ENCODE data around the gene STH.

Gene STH

GRCh38 chr17:45976391-45976754 lies 22.7 kb upstream of the STH start:
- no peak for TF ChIP-seq CTCF (IDR thresholded peaks at IDR 0.05; ENCODE audit: control insufficient read depth, insufficient read depth, low read depth, low read length, missing control alignments)
- H3K4me3 ChIP-seq (ENCODE audit: control insufficient read depth, low read depth, low read length): no peak overlapping the region
- DNase-seq (ENCODE audit: low read depth): no peak

GRCh38 chr17:45976755-45977505 lies 22.1 kb upstream of the STH start:
- no peak for DNase-seq (ENCODE audit: low read depth)
- no peak overlapping the region for H3K4me3 ChIP-seq (ENCODE audit: control insufficient read depth, low read depth, low read length)
- no peak for TF ChIP-seq CTCF (IDR thresholded peaks at IDR 0.05; ENCODE audit: control insufficient read depth, insufficient read depth, low read depth, low read length, missing control alignments)

DNA sequence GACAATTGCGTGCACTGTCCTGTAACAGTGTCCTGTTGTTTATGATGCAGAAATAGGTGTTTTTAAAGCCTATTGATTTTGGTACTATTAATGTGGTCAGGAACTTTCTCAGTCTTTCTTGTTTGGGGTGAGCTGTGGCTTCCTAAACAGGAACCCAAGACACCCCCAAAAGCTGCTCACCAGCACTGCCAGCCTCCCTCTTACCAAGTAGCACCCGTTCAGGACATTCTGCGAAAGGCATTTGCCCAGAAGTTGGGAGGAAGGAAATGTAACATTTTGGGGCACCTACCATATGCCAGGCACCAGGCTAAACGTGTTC lies 21.6 kb upstream of the STH start:
- DNase-seq (ENCODE audit: low read depth): no peak
- TF ChIP-seq CTCF (IDR thresholded peaks at IDR 0.05; ENCODE audit: control insufficient read depth, insufficient read depth, low read depth, low read length, missing control alignments): no peak
- no peak overlapping the region for H3K4me3 ChIP-seq (ENCODE audit: control insufficient read depth, low read depth, low read length)

- DNase-seq (ENCODE audit: low read depth): no peak
- TF ChIP-seq CTCF (IDR thresholded peaks at IDR 0.05; ENCODE audit: control insufficient read depth, insufficient read depth, low read depth, low read length, missing control alignments): no peak
- H3K4me3 ChIP-seq (ENCODE audit: control insufficient read depth, low read depth, low read length): no peak overlapping the region
These were observed 20.9 kb upstream of the STH start for GRCh38 chr17:45977976-45978626.

GRCh38 chr17:45979137-45979536 lies 19.9 kb upstream of the STH start:
- no peak overlapping the region for H3K4me3 ChIP-seq (ENCODE audit: control insufficient read depth, low read depth, low read length)
- no peak for TF ChIP-seq CTCF (IDR thresholded peaks at IDR 0.05; ENCODE audit: control insufficient read depth, insufficient read depth, low read depth, low read length, missing control alignments)
- no peak for DNase-seq (ENCODE audit: low read depth)

DNA sequence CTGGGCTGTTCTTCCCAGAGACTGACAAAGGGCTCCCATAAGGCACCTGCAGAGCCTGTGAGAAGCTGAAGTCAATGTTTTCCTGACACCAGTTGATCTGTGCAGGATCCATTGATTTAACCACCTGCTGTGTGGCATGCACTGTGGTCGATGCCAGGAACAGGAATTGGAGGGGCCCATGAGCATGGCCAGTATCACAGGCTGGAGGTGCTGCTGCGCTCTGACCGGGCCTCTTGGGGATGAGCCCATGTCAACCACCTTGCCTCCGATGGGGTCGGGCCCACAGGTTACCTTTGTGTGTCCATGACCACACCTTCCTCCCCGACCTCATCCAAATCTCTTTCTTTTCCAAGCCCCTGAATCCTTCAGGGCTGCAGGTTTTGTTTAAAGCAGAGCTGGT lies 18.2 kb upstream of the STH start:
- no peak overlapping the region for H3K4me3 ChIP-seq (ENCODE audit: control insufficient read depth, low read depth, low read length)
- DNase-seq (ENCODE audit: low read depth): no peak
- TF ChIP-seq CTCF (IDR thresholded peaks at IDR 0.05; ENCODE audit: control insufficient read depth, insufficient read depth, low read depth, low read length, missing control alignments): no peak
